Cardiac ventricle fibroblast (primary cell): ENCODE measurements around the gene TMEM150C. TPM values are rescaled to one million over a fixed set of nuclear protein-coding genes. Genes with fewer than 3 reads are reported as not detected.

ENCODE experiments used
- total RNA-seq: library from RNA; depleted of rRNA; stranded (reverse); fragments of >200 nt; gene quantifications from 2 replicates; pipeline ENCODE4 v1.2.3, GENCODE V29; 2015

Gene TMEM150C
- 3.2 and 4.2 TPM in 2 replicates for total RNA-seq

GRCh38 chr4:82561786-82562563 lies at the start of gene TMEM150C:
Gene TMEM150C (minus strand): TSS chr4:82561988. CDS start chr4:82504657, 57,331 bp downstream.

Other genes starting within 250 kb of the TMEM150C start
- gene HNRNPD, start 188.0 kb downstream of the TMEM150C start, total RNA-seq: 32.8 and 47.0 TPM in 2 replicates
- 60.1 and 68.1 TPM in 2 replicates for gene HNRNPDL, start 131.5 kb downstream of the TMEM150C start, total RNA-seq
- 24.2 and 24.3 TPM in 2 replicates for gene ENOPH1, start 131.4 kb downstream of the TMEM150C start, total RNA-seq
- 26.8 and 32.6 TPM in 2 replicates for gene SCD5, start 236.8 kb upstream of the TMEM150C start, total RNA-seq